Measurements from ENCODE around the gene COMMD1. TPM values are rescaled to one million over a fixed set of nuclear protein-coding genes. Genes with fewer than 3 reads are reported as not detected.

The COMMD1 gene
- total and polyA plus RNA-seq, 2 donors (not counting 1 experiment from before 2014, with no cell fraction given): 38.6 to 49.3 TPM

DNA sequence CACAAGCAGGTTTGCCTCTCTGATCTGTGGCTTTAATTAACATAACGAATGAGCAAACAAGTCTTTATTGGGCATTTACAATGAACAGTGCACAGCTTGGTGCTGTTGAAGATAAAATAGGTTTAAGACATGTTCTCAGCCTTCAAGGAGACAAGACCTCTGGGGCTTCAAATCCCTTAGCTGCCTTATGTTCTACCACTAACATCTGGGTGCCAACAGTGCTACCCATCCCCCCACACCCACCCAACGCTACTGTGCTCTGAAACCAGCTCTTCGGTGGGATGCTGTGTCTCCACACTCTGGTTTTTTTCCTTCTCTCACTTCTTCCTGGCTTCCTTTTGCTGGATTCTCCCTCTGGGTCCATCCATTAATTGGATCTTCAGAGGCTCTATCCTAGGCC lies 276.4 kb downstream of the COMMD1 start:
- H4K20me1 ChIP-seq (ENCODE audit: control insufficient read depth, extremely low read depth, insufficient read depth, low read length): no peaks in the 10 kb centered on the region
- no peaks in the 10 kb centered on the region for H3K36me3 ChIP-seq (ENCODE audit: control insufficient read depth, insufficient read depth, low read length)
- TF ChIP-seq, protein P1, sequence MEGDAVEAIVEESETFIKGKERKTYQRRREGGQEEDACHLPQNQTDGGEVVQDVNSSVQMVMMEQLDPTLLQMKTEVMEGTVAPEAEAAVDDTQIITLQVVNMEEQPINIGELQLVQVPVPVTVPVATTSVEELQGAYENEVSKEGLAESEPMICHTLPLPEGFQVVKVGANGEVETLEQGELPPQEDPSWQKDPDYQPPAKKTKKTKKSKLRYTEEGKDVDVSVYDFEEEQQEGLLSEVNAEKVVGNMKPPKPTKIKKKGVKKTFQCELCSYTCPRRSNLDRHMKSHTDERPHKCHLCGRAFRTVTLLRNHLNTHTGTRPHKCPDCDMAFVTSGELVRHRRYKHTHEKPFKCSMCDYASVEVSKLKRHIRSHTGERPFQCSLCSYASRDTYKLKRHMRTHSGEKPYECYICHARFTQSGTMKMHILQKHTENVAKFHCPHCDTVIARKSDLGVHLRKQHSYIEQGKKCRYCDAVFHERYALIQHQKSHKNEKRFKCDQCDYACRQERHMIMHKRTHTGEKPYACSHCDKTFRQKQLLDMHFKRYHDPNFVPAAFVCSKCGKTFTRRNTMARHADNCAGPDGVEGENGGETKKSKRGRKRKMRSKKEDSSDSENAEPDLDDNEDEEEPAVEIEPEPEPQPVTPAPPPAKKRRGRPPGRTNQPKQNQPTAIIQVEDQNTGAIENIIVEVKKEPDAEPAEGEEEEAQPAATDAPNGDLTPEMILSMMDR (conservative IDR thresholded peaks at IDR 0.05 in 1 of 2, IDR thresholded peaks at IDR 0.05 in 1 of 2; ENCODE audit: low read depth in 1 of 2, low read length in 2 of 2): no peak
- TF ChIP-seq EZH2 (IDR thresholded peaks at IDR 0.05; ENCODE audit: low read length, missing control alignments): no peak
- no peaks in the 10 kb centered on the region for H3K9me3 ChIP-seq (ENCODE audit: control insufficient read depth, insufficient read depth, low read depth, low read length)
- no peaks in the 10 kb centered on the region for H3K4me1 ChIP-seq (ENCODE audit: control insufficient read depth, extremely low read depth, insufficient read depth, low read length)
- no peaks in the 10 kb centered on the region for H3K27me3 ChIP-seq (ENCODE audit: control insufficient read depth, insufficient read depth, low read length)
- no peak overlapping the region for H3K9ac ChIP-seq (ENCODE audit: insufficient read depth, low read length)
- no peak for DNase-seq (ENCODE audit: low read depth in 2 of 2)
- no peak overlapping the region for H3K4me2 ChIP-seq (ENCODE audit: extremely low read depth, insufficient read depth, low read length)
- H3K79me2 ChIP-seq (ENCODE audit: control insufficient read depth, insufficient read depth, low read length): no peaks in the 10 kb centered on the region
- no peak overlapping the region for H2AFZ ChIP-seq (ENCODE audit: low read length)
- no peak overlapping the region for H3K4me3 ChIP-seq (replicated peaks in 1 of 4; ENCODE audit: control extremely low read depth in 1 of 4, insufficient read depth in 1 of 4, low read depth in 3 of 4, low read length in 4 of 4)
- H3K27ac ChIP-seq (ENCODE audit: insufficient read depth, low read length): no peak overlapping the region

DNA sequence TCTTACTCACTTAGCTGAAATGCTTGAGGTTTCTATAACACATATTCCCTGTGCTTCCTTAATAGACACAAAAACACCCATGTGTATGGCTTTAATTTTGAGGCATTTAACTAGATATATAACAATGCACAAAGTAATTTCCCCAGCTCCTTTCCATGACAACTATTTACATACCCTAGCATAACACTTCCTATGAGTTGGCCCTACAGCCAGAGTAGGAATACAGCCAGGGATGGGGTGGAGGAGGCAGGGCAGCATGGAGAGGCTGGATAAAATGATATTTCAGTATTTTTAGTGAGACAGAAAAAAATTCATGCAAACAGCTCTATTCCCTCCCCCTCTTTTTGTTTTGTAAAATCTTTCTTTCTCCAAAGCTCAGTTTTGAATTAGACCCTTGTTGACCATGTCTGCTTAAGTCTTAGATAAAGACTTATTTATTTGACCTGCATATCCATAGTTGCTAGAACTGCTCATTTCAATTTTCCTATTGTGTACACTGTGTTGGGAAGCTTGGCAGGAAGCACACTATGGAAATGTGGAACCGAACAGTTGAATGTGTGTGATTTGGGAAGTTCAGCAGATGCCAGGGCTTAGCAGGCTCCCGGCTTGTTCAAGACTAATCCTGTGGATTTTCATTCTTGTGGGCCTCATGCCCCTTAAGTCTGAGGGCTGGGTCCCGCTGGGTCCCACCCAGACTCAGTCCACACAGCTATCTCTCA lies 279.2 kb downstream of the COMMD1 start:
- no peak for DNase-seq (ENCODE audit: low read depth in 2 of 2)
- H3K36me3 ChIP-seq (ENCODE audit: control insufficient read depth, insufficient read depth, low read length): no peaks in the 10 kb centered on the region
- TF ChIP-seq, protein P1 (conservative IDR thresholded peaks at IDR 0.05 in 1 of 2, IDR thresholded peaks at IDR 0.05 in 1 of 2; ENCODE audit: low read depth in 1 of 2, low read length in 2 of 2): no peak
- no peak for TF ChIP-seq EZH2 (IDR thresholded peaks at IDR 0.05; ENCODE audit: low read length, missing control alignments)
- H3K4me1 ChIP-seq (ENCODE audit: control insufficient read depth, extremely low read depth, insufficient read depth, low read length): no peaks in the 10 kb centered on the region
- H3K4me2 ChIP-seq (ENCODE audit: extremely low read depth, insufficient read depth, low read length): no peak overlapping the region
- H3K4me3 ChIP-seq (replicated peaks in 1 of 4; ENCODE audit: control extremely low read depth in 1 of 4, insufficient read depth in 1 of 4, low read depth in 3 of 4, low read length in 4 of 4): no peak overlapping the region
- H3K9ac ChIP-seq (ENCODE audit: insufficient read depth, low read length): no peak overlapping the region
- H4K20me1 ChIP-seq (ENCODE audit: control insufficient read depth, extremely low read depth, insufficient read depth, low read length): no peaks in the 10 kb centered on the region
- H3K79me2 ChIP-seq (ENCODE audit: control insufficient read depth, insufficient read depth, low read length): no peaks in the 10 kb centered on the region
- peaks cover 5% of the 10 kb centered on the region for H3K27me3 ChIP-seq (ENCODE audit: control insufficient read depth, insufficient read depth, low read length)
- no peak overlapping the region for H3K27ac ChIP-seq (ENCODE audit: insufficient read depth, low read length)
- no peaks in the 10 kb centered on the region for H3K9me3 ChIP-seq (ENCODE audit: control insufficient read depth, insufficient read depth, low read depth, low read length)
- H2AFZ ChIP-seq (ENCODE audit: low read length): no peak overlapping the region

Other genes with a start within 250 kb of the COMMD1 start
- gene FAM161A, start 51.6 kb upstream of the COMMD1 start, total RNA-seq: 2.6 and 3.1 TPM in 2 replicates
- gene FAM161A, start 51.6 kb upstream of the COMMD1 start, polyA plus RNA-seq: 0.84 and 1.1 TPM in 2 replicates
- 168 and 187 TPM in 2 replicates for gene CCT4, start 17.0 kb upstream of the COMMD1 start, total RNA-seq
- gene CCT4, start 17.0 kb upstream of the COMMD1 start, polyA plus RNA-seq: 136 and 160 TPM in 2 replicates